HepG2 (cell line): Measurements from ENCODE around the gene QDPR. TPM values are rescaled to one million over a fixed set of nuclear protein-coding genes. Genes with fewer than 3 reads are reported as not detected.

Experiments used
- ATAD3A ChIP-seq: sonication (generic); formaldehyde crosslinking; IDR thresholded peaks from 2 replicates; pipeline ENCODE4 v1.4.0; 2020; ENCODE audit warnings: missing genetic modification reagents
- ATF1 ChIP-seq: IDR thresholded peaks from 2 replicates; pipeline ENCODE4 v1.6.1; 2016; ENCODE audit warnings: mild to moderate bottlenecking, control low read depth
- DDIT3 ChIP-seq: sonication (generic); formaldehyde crosslinking; IDR thresholded peaks from 2 replicates; pipeline ENCODE4 v1.4.0; 2020; ENCODE audit warnings: mild to moderate bottlenecking, missing genetic modification reagents
- DPF2 ChIP-seq: sonication (generic); formaldehyde crosslinking; IDR thresholded peaks from 2 replicates; pipeline ENCODE4 v1.4.0; 2020; ENCODE audit warnings: mild to moderate bottlenecking, low read depth, missing genetic modification reagents, borderline replicate concordance
- FOXK1 ChIP-seq: sonication (generic); formaldehyde crosslinking; IDR thresholded peaks from 2 replicates; pipeline ENCODE4 v1.4.0; 2020; ENCODE audit warnings: low read depth, missing genetic modification reagents, borderline replicate concordance
- HMG20A ChIP-seq: IDR thresholded peaks from 2 replicates; pipeline ENCODE4 v1.6.1; 2016; ENCODE audit warnings: borderline replicate concordance
- HNF4A ChIP-seq: sonication (generic); formaldehyde crosslinking; IDR thresholded peaks from 2 replicates; pipeline ENCODE4 v1.4.0; 2020; ENCODE audit warnings: missing genetic modification reagents
- KAT2B ChIP-seq: fragments of 150-350 bp; IDR thresholded peaks from 2 replicates; pipeline ENCODE4 v1.6.1; 2014; ENCODE audit warnings: low read depth, low read length, borderline replicate concordance
- KLF6 ChIP-seq: IDR thresholded peaks from 2 replicates; pipeline ENCODE4 v1.8.0; 2016; ENCODE audit warnings: missing biosample characterization, missing genetic modification reagents
- PCBP2 ChIP-seq: fragments of 200-400 bp; formaldehyde crosslinking; optimal IDR thresholded peaks from 2 replicates; pipeline ENCODE3; 2018; ENCODE audit warnings: low read length, low read depth; ENCODE audit not compliant: poor library complexity, severe bottlenecking
- RAD21 ChIP-seq: fragments of 450-650 bp; formaldehyde crosslinking; IDR thresholded peaks from 2 replicates; pipeline ENCODE4 v1.5.0; 2020; ENCODE audit warnings: mild to moderate bottlenecking
- SOX6 ChIP-seq, 2 experiments: fragments of 450-650 bp in 1 of 2; sonication (generic) in 1 of 2; formaldehyde crosslinking in 1 of 2; IDR thresholded peaks; 2 replicates each; pipeline versions ENCODE4 v1.4.0 to v1.6.1; 2017 to 2020; ENCODE audit warnings: antibody characterized with exemption in 1 of 2, mild to moderate bottlenecking in 1 of 2, missing genetic modification reagents in 1 of 2
- SPEN ChIP-seq: sonication (generic); formaldehyde crosslinking; IDR thresholded peaks from 2 replicates; pipeline ENCODE4 v1.5.1; 2020; ENCODE audit warnings: low read depth, mild to moderate bottlenecking, missing genetic modification reagents
- STAT5B ChIP-seq: sonication (generic); formaldehyde crosslinking; IDR thresholded peaks from 2 replicates; pipeline ENCODE4 v1.4.0; 2020; ENCODE audit warnings: missing genetic modification reagents
- ZFP62 ChIP-seq: sonication (generic); formaldehyde crosslinking; IDR thresholded peaks from 2 replicates; pipeline ENCODE4 v1.4.0; 2020; ENCODE audit warnings: missing genetic modification reagents
- ZNF205 ChIP-seq: IDR thresholded peaks from 2 replicates; pipeline ENCODE4 v1.6.1; 2018; ENCODE audit warnings: missing biosample characterization, missing genetic modification reagents
- ZNF276 ChIP-seq: sonication (generic); formaldehyde crosslinking; IDR thresholded peaks from 2 replicates; pipeline ENCODE4 v1.4.0; 2020; ENCODE audit warnings: mild to moderate bottlenecking, low read depth, missing genetic modification reagents
- ZNF350 ChIP-seq: sonication (generic); formaldehyde crosslinking; IDR thresholded peaks from 2 replicates; pipeline ENCODE4 v1.4.0; 2020; ENCODE audit warnings: mild to moderate bottlenecking, low read depth, missing genetic modification reagents, borderline replicate concordance
- ZNF569 ChIP-seq: sonication (generic); formaldehyde crosslinking; IDR thresholded peaks from 2 replicates; pipeline ENCODE4 v1.5.0; 2020; ENCODE audit warnings: mild to moderate bottlenecking, missing genetic modification reagents, moderate library complexity, borderline replicate concordance
- ZNF615 ChIP-seq: sonication (generic); formaldehyde crosslinking; IDR thresholded peaks from 2 replicates; pipeline ENCODE4 v1.5.0; 2020; ENCODE audit warnings: mild to moderate bottlenecking, missing genetic modification reagents, borderline replicate concordance
- ZNF766 ChIP-seq: sonication (generic); formaldehyde crosslinking; IDR thresholded peaks from 2 replicates; pipeline ENCODE4 v1.5.0; 2020; ENCODE audit warnings: missing genetic modification reagents, borderline replicate concordance
- polyA plus RNA-seq, 8 experiments: library from polyadenylated mRNA; depleted of rRNA in 3 of 8; stranded (reverse) in 7 of 8; unstranded in 1 of 8; fragments of >200 nt; fragmentation: Illumina TruSeq in 4 of 8; extraction: Trizol in 4 of 8; gene quantifications; 2 replicates each; pipeline versions ENCODE4 v1.2.1 to v1.2.3, GENCODE V29; 2011 to 2016; ENCODE audit warnings: low read depth in 4 of 8, missing spikeins in 1 of 8, mixed read lengths in 1 of 8; ENCODE audit not compliant: insufficient read depth in 1 of 8
- total RNA-seq, 5 experiments: library from RNA; depleted of rRNA; stranded (reverse); fragments of >200 nt; fragmentation: Illumina TruSeq; extraction: Trizol; gene quantifications; 2 replicates each; pipeline ENCODE4 v1.2.3, GENCODE V29; 2016; ENCODE audit warnings: low read depth in 1 of 5
- TF ChIP-seq, protein P1 (sequence below): sonication (generic); formaldehyde crosslinking; IDR thresholded peaks from 2 replicates; pipeline ENCODE4 v1.8.0; 2022; ENCODE audit warnings: missing genetic modification reagents, mild to moderate bottlenecking, inconsistent platforms, borderline replicate concordance
- TF ChIP-seq, protein P2 (sequence below): fragments of 450-650 bp; IDR thresholded peaks from 2 replicates; pipeline ENCODE4 v1.6.1; 2016
- TF ChIP-seq, protein P3 (sequence below): IDR thresholded peaks from 2 replicates; pipeline ENCODE4 v1.6.1; 2016; ENCODE audit warnings: missing biosample characterization, missing genetic modification reagents, low read depth

Gene QDPR
- total and polyA plus RNA-seq, 2 of the 13 experiments (the other 11 are each of a cell fraction or from before 2014, with no cell fraction given), result 9.9 to 95.5 TPM

DNA sequence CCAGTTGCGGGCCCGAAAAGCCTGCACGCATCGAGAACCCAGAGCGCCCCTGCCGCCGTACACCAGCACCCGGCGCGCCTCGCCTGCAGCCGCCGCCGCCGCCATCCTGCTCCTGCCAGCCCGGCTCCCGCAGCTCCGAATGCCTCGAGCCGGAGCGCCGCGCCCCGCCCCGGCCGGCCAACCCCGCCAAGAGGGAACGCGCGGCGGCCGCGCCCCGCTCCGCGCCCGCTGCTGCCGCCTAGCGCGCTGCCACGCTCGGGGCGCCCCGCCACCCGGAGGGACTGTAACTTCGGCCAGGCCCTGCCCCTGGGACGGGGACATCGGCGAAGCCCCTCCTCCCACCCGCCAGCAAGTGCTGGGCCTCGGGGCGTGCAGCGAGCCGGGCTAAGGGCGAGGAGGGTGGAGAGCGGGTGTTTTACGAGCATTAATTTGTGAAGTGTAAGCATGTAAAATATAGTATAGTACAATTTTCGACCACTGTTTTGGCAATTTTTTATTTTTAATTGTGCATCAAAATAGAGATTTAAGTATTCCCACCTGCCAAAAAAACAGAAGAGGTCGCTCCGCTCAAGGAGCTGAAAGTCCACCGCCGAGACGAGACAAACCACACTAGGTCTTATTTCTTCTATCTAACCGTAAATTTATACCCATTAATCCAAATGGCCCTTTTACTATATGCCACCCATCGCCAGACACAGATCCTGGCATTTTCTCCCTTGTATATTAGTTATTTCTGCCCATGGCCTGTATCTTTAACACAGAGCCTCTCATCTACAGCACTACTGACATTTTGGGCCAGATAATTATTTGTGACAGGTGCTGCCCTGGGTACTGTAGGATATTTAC lies at the start of gene QDPR (continued):
- no peak for TF ChIP-seq DDIT3 (CRISPR knock-in tag)
- 0 out of 2 replicates have a peak, but pooled peaks have one; percentile 38 for TF ChIP-seq ZNF276 (CRISPR knock-in tag)
- no peak for TF ChIP-seq ATF1 (CRISPR knock-in tag)
- no peak for TF ChIP-seq ATAD3A (CRISPR knock-in tag)
- TF ChIP-seq, protein P1, sequence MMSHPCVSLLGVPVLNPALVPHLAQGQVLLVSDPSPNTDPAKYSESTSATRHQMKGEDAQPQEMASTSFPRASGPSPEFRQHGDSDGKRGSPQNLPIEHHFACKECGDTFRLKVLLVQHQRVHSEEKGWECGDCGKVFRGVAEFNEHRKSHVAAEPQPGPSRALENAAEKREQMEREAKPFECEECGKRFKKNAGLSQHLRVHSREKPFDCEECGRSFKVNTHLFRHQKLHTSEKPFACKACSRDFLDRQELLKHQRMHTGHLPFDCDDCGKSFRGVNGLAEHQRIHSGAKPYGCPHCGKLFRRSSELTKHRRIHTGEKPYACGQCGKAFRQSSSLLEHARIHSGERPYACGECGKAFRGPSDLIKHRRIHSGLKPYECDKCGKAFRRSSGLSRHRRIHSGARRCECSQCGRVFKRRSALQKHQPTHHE (CRISPR knock-in tag), result no peak
- TF ChIP-seq FOXK1, result 0 out of 2 replicates have a peak, but pooled peaks have one; percentile 7
- TF ChIP-seq SPEN (CRISPR knock-in tag), result peak; percentile 44; the same call in 1 of the 2 replicates
- TF ChIP-seq KLF6, result no peak
- no peak for TF ChIP-seq ZNF615
- no peak for TF ChIP-seq ZFP62 (CRISPR knock-in tag)
- TF ChIP-seq, protein P2, sequence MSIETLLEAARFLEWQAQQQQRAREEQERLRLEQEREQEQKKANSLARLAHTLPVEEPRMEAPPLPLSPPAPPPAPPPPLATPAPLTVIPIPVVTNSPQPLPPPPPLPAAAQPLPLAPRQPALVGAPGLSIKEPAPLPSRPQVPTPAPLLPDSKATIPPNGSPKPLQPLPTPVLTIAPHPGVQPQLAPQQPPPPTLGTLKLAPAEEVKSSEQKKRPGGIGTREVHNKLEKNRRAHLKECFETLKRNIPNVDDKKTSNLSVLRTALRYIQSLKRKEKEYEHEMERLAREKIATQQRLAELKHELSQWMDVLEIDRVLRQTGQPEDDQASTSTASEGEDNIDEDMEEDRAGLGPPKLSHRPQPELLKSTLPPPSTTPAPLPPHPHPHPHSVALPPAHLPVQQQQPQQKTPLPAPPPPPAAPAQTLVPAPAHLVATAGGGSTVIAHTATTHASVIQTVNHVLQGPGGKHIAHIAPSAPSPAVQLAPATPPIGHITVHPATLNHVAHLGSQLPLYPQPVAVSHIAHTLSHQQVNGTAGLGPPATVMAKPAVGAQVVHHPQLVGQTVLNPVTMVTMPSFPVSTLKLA, result no peak
- TF ChIP-seq ZNF569 (CRISPR knock-in tag), result no peak
- no peak for TF ChIP-seq HNF4A
- no peak for TF ChIP-seq SOX6 (IDR thresholded peaks at IDR 0.05)
- 0 out of 2 replicates have a peak, but pooled peaks have one; percentile 32 for TF ChIP-seq SOX6 (CRISPR knock-in tag; IDR thresholded peaks at IDR 0.05)
- TF ChIP-seq, protein P3, sequence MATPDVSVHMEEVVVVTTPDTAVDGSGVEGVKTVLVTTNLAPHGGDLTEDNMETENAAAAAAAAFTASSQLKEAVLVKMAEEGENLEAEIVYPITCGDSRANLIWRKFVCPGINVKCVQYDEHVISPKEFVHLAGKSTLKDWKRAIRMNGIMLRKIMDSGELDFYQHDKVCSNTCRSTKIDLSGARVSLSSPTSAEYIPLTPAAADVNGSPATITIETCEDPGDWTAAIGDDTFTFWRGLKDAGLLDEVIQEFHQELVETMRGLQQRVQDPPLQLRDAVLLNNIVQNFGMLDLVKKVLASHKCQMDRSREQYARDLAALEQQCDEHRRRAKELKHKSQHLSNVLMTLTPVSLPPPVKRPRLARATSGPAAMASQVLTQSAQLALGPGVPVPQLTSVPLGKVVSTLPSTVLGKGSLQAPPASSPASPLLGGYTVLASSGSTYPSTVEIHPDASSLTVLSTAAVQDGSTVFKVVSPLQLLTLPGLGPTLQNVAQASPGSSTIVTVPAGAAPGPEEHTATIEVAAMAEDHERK (CRISPR knock-in tag), result no peak
- no peak for TF ChIP-seq ZNF350 (CRISPR knock-in tag)
- no peak for TF ChIP-seq DPF2
- no peak for TF ChIP-seq STAT5B (CRISPR knock-in tag)
- TF ChIP-seq HMG20A (CRISPR knock-in tag), result no peak
- no peak for TF ChIP-seq PCBP2
- TF ChIP-seq RAD21 (CRISPR knock-in tag), result peak; percentile 60
- no peak for TF ChIP-seq KAT2B
- no peak for TF ChIP-seq ZNF766
- no peak for TF ChIP-seq ZNF205 (CRISPR knock-in tag)
